ENCODE data around the gene TTC36.
A peak's percentile ranks its signal among the peaks of the same experiment; 100 is the strongest.
"Not testable (repeated sequence)": the region's sequence is repeated elsewhere in the genome, so short reads cannot be mapped to it uniquely, and the experiment has no call there.

TTC36 gene

GRCh38 chr11:118560806-118561205 lies 33.5 kb downstream of the TTC36 start:
- Histone ChIP-seq H3K27ac (no peak overlapping the region), H3K27me3 (no peaks in the 10 kb centered on the region), H3K36me3 (peaks cover 8% of the 10 kb centered on the region), H3K4me1 (ENCODE audit: control insufficient read depth in 1 of 2, insufficient read depth in 1 of 2, low read depth in 1 of 2, low read length in 1 of 2) (peaks cover 4 to 7% of the 10 kb centered on the region in 2 experiments), H3K9me3 (no peaks in the 10 kb centered on the region), H3K4me3 (ENCODE audit: low read depth in 1 of 2, low read length in 1 of 2) (no peak overlapping the region)
- TF ChIP-seq, protein P1, sequence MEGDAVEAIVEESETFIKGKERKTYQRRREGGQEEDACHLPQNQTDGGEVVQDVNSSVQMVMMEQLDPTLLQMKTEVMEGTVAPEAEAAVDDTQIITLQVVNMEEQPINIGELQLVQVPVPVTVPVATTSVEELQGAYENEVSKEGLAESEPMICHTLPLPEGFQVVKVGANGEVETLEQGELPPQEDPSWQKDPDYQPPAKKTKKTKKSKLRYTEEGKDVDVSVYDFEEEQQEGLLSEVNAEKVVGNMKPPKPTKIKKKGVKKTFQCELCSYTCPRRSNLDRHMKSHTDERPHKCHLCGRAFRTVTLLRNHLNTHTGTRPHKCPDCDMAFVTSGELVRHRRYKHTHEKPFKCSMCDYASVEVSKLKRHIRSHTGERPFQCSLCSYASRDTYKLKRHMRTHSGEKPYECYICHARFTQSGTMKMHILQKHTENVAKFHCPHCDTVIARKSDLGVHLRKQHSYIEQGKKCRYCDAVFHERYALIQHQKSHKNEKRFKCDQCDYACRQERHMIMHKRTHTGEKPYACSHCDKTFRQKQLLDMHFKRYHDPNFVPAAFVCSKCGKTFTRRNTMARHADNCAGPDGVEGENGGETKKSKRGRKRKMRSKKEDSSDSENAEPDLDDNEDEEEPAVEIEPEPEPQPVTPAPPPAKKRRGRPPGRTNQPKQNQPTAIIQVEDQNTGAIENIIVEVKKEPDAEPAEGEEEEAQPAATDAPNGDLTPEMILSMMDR (IDR thresholded peaks at IDR 0.05): no peak

GRCh38 chr11:118565051-118565450 lies 37.8 kb downstream of the TTC36 start:
- peaks cover 3% of the 10 kb centered on the region for H3K36me3 ChIP-seq
- H3K9me3 ChIP-seq: no peaks in the 10 kb centered on the region
- H3K27ac ChIP-seq: no peak overlapping the region
- no peaks in the 10 kb centered on the region for H3K27me3 ChIP-seq
- H3K4me3 ChIP-seq (ENCODE audit: low read depth in 1 of 2, low read length in 1 of 2): no peak overlapping the region
- peaks cover 4 to 7% of the 10 kb centered on the region in 2 experiments for H3K4me1 ChIP-seq (ENCODE audit: control insufficient read depth in 1 of 2, insufficient read depth in 1 of 2, low read depth in 1 of 2, low read length in 1 of 2)
- TF ChIP-seq, protein P1 (IDR thresholded peaks at IDR 0.05): no peak

GRCh38 chr11:118569670-118570069 lies 42.4 kb downstream of the TTC36 start:
- TF ChIP-seq, protein P1 (IDR thresholded peaks at IDR 0.05): no peak
- Histone ChIP-seq H3K4me1 (ENCODE audit: control insufficient read depth in 1 of 2, insufficient read depth in 1 of 2, low read depth in 1 of 2, low read length in 1 of 2) (peaks cover 28 to 29% of the 10 kb centered on the region in 2 experiments), H3K36me3 (no peaks in the 10 kb centered on the region), H3K27ac (no peak overlapping the region), H3K4me3 (ENCODE audit: low read depth in 1 of 2, low read length in 1 of 2) (no peak overlapping the region), H3K27me3 (no peaks in the 10 kb centered on the region), H3K9me3 (no peaks in the 10 kb centered on the region)

DNA sequence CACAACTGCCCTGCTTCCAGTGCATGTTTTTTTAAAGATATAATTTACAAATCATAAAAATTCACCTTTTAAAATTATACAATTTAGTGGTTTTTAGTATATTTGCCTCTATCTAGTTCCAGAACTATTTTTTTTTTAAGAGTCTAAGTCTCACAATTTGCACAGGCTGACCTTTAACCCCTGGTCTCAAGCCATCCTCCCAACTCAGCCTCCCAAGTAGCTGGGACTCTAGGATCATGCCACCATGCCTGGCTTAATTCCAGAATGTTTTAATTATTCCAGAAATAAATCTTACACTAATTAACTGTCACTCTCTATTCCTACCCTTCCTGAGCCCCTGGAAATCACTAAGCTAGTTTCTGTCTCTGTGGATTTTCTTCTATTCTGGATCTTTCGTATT lies 43.5 kb downstream of the TTC36 start:
- no peak overlapping the region for H3K4me3 ChIP-seq (ENCODE audit: low read depth in 1 of 2, low read length in 1 of 2)
- H3K4me1 ChIP-seq (ENCODE audit: control insufficient read depth in 1 of 2, insufficient read depth in 1 of 2, low read depth in 1 of 2, low read length in 1 of 2): peaks cover 21 to 25% of the 10 kb centered on the region in 2 experiments
- TF ChIP-seq, protein P1 (IDR thresholded peaks at IDR 0.05): no peak
- no peaks in the 10 kb centered on the region for H3K36me3 ChIP-seq
- no peaks in the 10 kb centered on the region for H3K9me3 ChIP-seq
- no peaks in the 10 kb centered on the region for H3K27me3 ChIP-seq
- no peak overlapping the region for H3K27ac ChIP-seq

- not testable (repeated sequence) for H3K9me3 ChIP-seq, H3K36me3 ChIP-seq, H3K27me3 ChIP-seq
- peaks cover 21 to 25% of the 10 kb centered on the region in 2 experiments for H3K4me1 ChIP-seq (ENCODE audit: control insufficient read depth in 1 of 2, insufficient read depth in 1 of 2, low read depth in 1 of 2, low read length in 1 of 2)
- peak overlapping the region; percentile 89 for H3K27ac ChIP-seq
- H3K4me3 ChIP-seq (ENCODE audit: low read depth in 1 of 2, low read length in 1 of 2): peak overlapping the region; percentile 83 to 94
Measured at GRCh38 chr11:118571701-118572060, 44.4 kb downstream of the TTC36 start.

- Histone ChIP-seq H3K9me3 (no peaks in the 10 kb centered on the region), H3K4me1 (ENCODE audit: control insufficient read depth in 1 of 2, insufficient read depth in 1 of 2, low read depth in 1 of 2, low read length in 1 of 2) (peaks cover 21 to 25% of the 10 kb centered on the region in 2 experiments), H3K27me3 (no peaks in the 10 kb centered on the region), H3K4me3 (ENCODE audit: low read depth in 1 of 2, low read length in 1 of 2) (peak within 1 kb of the TSS; percentile 83 to 94), H3K36me3 (peaks cover 2% of the 10 kb centered on the region), H3K27ac (peak within 1 kb of the TSS; percentile 89)
- TF ChIP-seq, protein P1 (IDR thresholded peaks at IDR 0.05): no peak
Measured at GRCh38 chr11:118572061-118572980, 45.0 kb downstream of the TTC36 start, which contains the start of gene ARCN1. Gene ARCN1 (plus strand): TSS chr11:118572409. CDS start chr11:118572548, 139 bp downstream.
